Measurements from ENCODE around the gene COLEC12.

DNA sequence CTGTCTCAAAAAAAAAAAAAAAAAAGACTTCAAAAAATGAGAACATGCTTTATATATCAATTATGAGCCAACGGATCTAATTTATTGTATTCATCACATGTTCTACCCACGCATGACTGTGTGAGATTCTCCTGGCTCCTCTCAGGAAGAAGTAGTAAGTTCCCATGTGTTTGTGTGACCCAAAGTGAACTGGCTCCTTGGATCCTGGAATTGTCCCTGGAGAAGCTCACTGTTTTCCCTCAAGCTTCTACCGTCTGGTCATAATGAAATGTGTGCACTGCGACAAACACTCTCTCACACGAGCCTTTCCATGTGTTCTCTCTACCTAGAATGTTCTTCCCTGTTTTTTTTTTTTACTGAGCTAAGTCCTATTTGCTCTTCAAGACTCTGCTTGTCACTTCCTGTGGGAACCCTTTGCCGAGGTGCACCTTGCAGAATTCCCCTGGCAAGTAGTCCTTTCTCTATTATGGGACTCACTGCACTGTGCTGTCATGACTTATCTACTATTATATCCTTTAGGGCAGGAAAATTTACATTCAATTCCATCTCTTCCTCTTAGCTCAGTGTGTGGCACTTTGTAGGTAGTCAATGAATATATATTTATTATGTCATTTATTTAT is 149.4 kb downstream of the COLEC12 start:
- TF ChIP-seq, protein P1, sequence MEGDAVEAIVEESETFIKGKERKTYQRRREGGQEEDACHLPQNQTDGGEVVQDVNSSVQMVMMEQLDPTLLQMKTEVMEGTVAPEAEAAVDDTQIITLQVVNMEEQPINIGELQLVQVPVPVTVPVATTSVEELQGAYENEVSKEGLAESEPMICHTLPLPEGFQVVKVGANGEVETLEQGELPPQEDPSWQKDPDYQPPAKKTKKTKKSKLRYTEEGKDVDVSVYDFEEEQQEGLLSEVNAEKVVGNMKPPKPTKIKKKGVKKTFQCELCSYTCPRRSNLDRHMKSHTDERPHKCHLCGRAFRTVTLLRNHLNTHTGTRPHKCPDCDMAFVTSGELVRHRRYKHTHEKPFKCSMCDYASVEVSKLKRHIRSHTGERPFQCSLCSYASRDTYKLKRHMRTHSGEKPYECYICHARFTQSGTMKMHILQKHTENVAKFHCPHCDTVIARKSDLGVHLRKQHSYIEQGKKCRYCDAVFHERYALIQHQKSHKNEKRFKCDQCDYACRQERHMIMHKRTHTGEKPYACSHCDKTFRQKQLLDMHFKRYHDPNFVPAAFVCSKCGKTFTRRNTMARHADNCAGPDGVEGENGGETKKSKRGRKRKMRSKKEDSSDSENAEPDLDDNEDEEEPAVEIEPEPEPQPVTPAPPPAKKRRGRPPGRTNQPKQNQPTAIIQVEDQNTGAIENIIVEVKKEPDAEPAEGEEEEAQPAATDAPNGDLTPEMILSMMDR (IDR thresholded peaks at IDR 0.05), result no peak
- no peak for TF ChIP-seq POLR2A (IDR thresholded peaks at IDR 0.05)
